IMR-90 (cell line): Measurements from ENCODE around the gene SIGLEC9. TPM values are rescaled to one million over a fixed set of nuclear protein-coding genes. Genes with fewer than 3 reads are reported as not detected.

ENCODE experiments used
- ATAC-seq: fragments of 200-7000 bp; cut with Tn5 transposase; 2 replicates; pipeline ENCODE4 v1.9.1; 2020; ENCODE audit warnings: low read depth, mild to moderate bottlenecking, moderate library complexity
- BruUV-seq: library from RNA; stranded (reverse); fragments of 400-500 nt; replicated peaks from 2 replicates; lab custom pipeline; 2021; lab: Mats Ljungman, UMichigan
- CTCF ChIA-PET: fragments of 300-600 bp; formaldehyde crosslinking; extraction: SDS; loops from one replicate; lab custom pipeline; 2021; ENCODE audit warnings: antibody characterized with exemption; lab: Yijun Ruan, JAX
- POLR2A ChIA-PET: fragments of 300-600 bp; sonication (Branson Sonifier 250); formaldehyde crosslinking; loops from one replicate; lab custom pipeline; 2022; ENCODE audit warnings: antibody characterized with exemption; ENCODE audit not compliant: unreplicated experiment; lab: Charles Lee
- DNase-seq: peaks from one replicate; pipeline ENCODE4 v3.0.0; 2013
- H2AFZ ChIP-seq: replicated peaks from 2 replicates; pipeline ENCODE3; 2013; ENCODE audit warnings: low read length, mild to moderate bottlenecking; ENCODE audit not compliant: poor library complexity
- H2AK5ac ChIP-seq: 2 replicates; pipeline ENCODE4 v1.6.1; 2013; ENCODE audit warnings: low read depth, low read length, inconsistent platforms
- H2AK9ac ChIP-seq: replicated peaks from 2 replicates; pipeline ENCODE3; 2013; ENCODE audit warnings: mild to moderate bottlenecking, low read depth, low read length, moderate library complexity; ENCODE audit not compliant: poor library complexity
- H2BK120ac ChIP-seq: 2 replicates; pipeline ENCODE4 v1.6.1; 2013; ENCODE audit warnings: low read depth, low read length, inconsistent platforms
- H2BK15ac ChIP-seq: 3 replicates; pipeline ENCODE4 v1.6.1; 2013; ENCODE audit warnings: low read depth, low read length, inconsistent platforms
- H2BK20ac ChIP-seq: 2 replicates; pipeline ENCODE4 v1.6.1; 2013; ENCODE audit warnings: low read depth, mild to moderate bottlenecking, inconsistent platforms, low read length, moderate library complexity
- H2BK5ac ChIP-seq: 2 replicates; pipeline ENCODE4 v1.6.1; 2013; ENCODE audit warnings: mild to moderate bottlenecking, low read depth, low read length, inconsistent platforms; ENCODE audit not compliant: poor library complexity, severe bottlenecking
- H3K14ac ChIP-seq: replicated peaks from 2 replicates; pipeline ENCODE4 v1.6.1; 2013; ENCODE audit warnings: low read depth, low read length, inconsistent platforms
- H3K18ac ChIP-seq: 2 replicates; pipeline ENCODE4 v1.6.1; 2013; ENCODE audit warnings: low read depth, low read length, control low read depth
- H3K23ac ChIP-seq: 2 replicates; pipeline ENCODE4 v1.6.1; 2013; ENCODE audit warnings: low read depth, low read length, inconsistent platforms
- H3K27ac ChIP-seq: 2 replicates; pipeline ENCODE4 v1.5.1; 2013; ENCODE audit warnings: mild to moderate bottlenecking, control low read depth, low read length; ENCODE audit not compliant: insufficient read depth
- H3K27me3 ChIP-seq: 2 replicates; pipeline ENCODE4 v1.6.1; 2013; ENCODE audit warnings: low read length; ENCODE audit not compliant: control insufficient read depth, insufficient read depth
- H3K36me3 ChIP-seq: 2 replicates; pipeline ENCODE4 v1.6.1; 2013; ENCODE audit warnings: low read length, mixed read lengths; ENCODE audit not compliant: control insufficient read depth, insufficient read depth
- H3K4ac ChIP-seq: 2 replicates; pipeline ENCODE4 v1.6.1; 2013; ENCODE audit warnings: low read depth, low read length, inconsistent platforms
- H3K4me1 ChIP-seq: 2 replicates; pipeline ENCODE4 v1.6.1; 2013; ENCODE audit warnings: low read length, mixed read lengths; ENCODE audit not compliant: control insufficient read depth, insufficient read depth
- H3K4me2 ChIP-seq: 2 replicates; pipeline ENCODE4 v1.6.1; 2013; ENCODE audit warnings: low read depth, mild to moderate bottlenecking, control low read depth, low read length, moderate library complexity
- H3K4me3 ChIP-seq: 2 replicates; pipeline ENCODE4 v1.5.1; 2013; ENCODE audit warnings: low read depth, mild to moderate bottlenecking, control low read depth, low read length, moderate library complexity; ENCODE audit not compliant: insufficient read depth
- H3K56ac ChIP-seq: 2 replicates; pipeline ENCODE4 v1.6.1; 2013; ENCODE audit warnings: low read length, inconsistent platforms; ENCODE audit not compliant: insufficient read depth; ENCODE audit errors: extremely low read depth
- H3K79me1 ChIP-seq, 2 experiments: 2 replicates each; pipeline ENCODE4 v1.6.1; 2013; ENCODE audit warnings: low read length in 2 of 2, inconsistent platforms in 1 of 2, low read depth in 1 of 2
- H3K9ac ChIP-seq: 2 replicates; pipeline ENCODE4 v1.6.1; 2013; ENCODE audit warnings: low read depth, low read length, control low read depth
- H3K9me1 ChIP-seq: 2 replicates; pipeline ENCODE4 v1.6.1; 2013; ENCODE audit warnings: low read length, inconsistent platforms; ENCODE audit not compliant: insufficient read depth
- H3K9me3 ChIP-seq: 2 replicates; pipeline ENCODE4 v1.6.1; 2013; ENCODE audit warnings: low read length; ENCODE audit not compliant: control insufficient read depth, insufficient read depth
- H4K20me1 ChIP-seq: 2 replicates; pipeline ENCODE4 v1.6.1; 2013; ENCODE audit warnings: low read length, inconsistent platforms; ENCODE audit not compliant: insufficient read depth
- H4K5ac ChIP-seq: 2 replicates; pipeline ENCODE4 v1.6.1; 2013; ENCODE audit warnings: mild to moderate bottlenecking, low read depth, low read length, control low read depth
- H4K8ac ChIP-seq, 2 experiments: 2 replicates each; pipeline ENCODE4 v1.6.1; 2013; ENCODE audit warnings: low read depth in 2 of 2, low read length in 2 of 2, control low read depth in 1 of 2, inconsistent platforms in 1 of 2
- H4K91ac ChIP-seq: 2 replicates; pipeline ENCODE4 v1.6.1; 2013; ENCODE audit warnings: low read depth, low read length, inconsistent platforms; ENCODE audit not compliant: insufficient read depth
- CEBPB ChIP-seq: IDR thresholded peaks from 2 replicates; pipeline ENCODE4 v1.6.1; 2012; ENCODE audit warnings: low read depth, low read length, improper control_type of control experiment
- CHD1 ChIP-seq: IDR thresholded peaks from 2 replicates; pipeline ENCODE4 v1.6.1; 2012; ENCODE audit warnings: low read depth, low read length, improper control_type of control experiment
- FOS ChIP-seq: fragments of 150-350 bp; IDR thresholded peaks from 2 replicates; pipeline ENCODE4 v1.6.1; 2016; ENCODE audit warnings: low read depth, low read length
- MAFK ChIP-seq: IDR thresholded peaks from 2 replicates; pipeline ENCODE4 v1.6.1; 2012; ENCODE audit warnings: low read depth, low read length, improper control_type of control experiment
- MAZ ChIP-seq: IDR thresholded peaks from 2 replicates; pipeline ENCODE4 v1.6.1; 2012; ENCODE audit warnings: low read depth, mild to moderate bottlenecking, low read length, improper control_type of control experiment, moderate library complexity, borderline replicate concordance
- MXI1 ChIP-seq: IDR thresholded peaks from 2 replicates; pipeline ENCODE4 v1.6.1; 2012; ENCODE audit warnings: low read depth, mild to moderate bottlenecking, low read length, moderate library complexity, borderline replicate concordance
- POLR2A ChIP-seq: IDR thresholded peaks from 2 replicates; pipeline ENCODE4 v1.6.1; 2012; ENCODE audit warnings: mild to moderate bottlenecking, low read depth, low read length
- RAD21 ChIP-seq: IDR thresholded peaks from 2 replicates; pipeline ENCODE4 v1.6.1; 2012; ENCODE audit warnings: low read length, improper control_type of control experiment
- RFX5 ChIP-seq: IDR thresholded peaks from 2 replicates; pipeline ENCODE4 v1.8.0; 2012; ENCODE audit warnings: low read depth, mild to moderate bottlenecking, low read length, moderate library complexity
- SMC3 ChIP-seq: fragments of 150-350 bp; IDR thresholded peaks from 2 replicates; pipeline ENCODE4 v1.6.1; 2016; ENCODE audit warnings: low read depth, mild to moderate bottlenecking, antibody characterized with exemption, low read length, moderate library complexity
- WGBS, 2 experiments: methylation state at CpG; one replicate each; pipeline versions ENCODE4 v1.1.5 to v1.1.7; 2013; ENCODE audit warnings: missing lambda C conversion rate in 2 of 2; ENCODE audit not compliant: insufficient read length in 1 of 2; ENCODE audit errors: extremely low coverage in 2 of 2; 5-methylcytosine and 5-hydroxymethylcytosine counted together
- dilution Hi-C: fragments of 300-500 bp; cut with HindIII; formaldehyde crosslinking; loops from one replicate; pipeline ENCODE4 v1.14.3; 2018; ENCODE audit warnings: low sequenced_read_pairs; ENCODE audit not compliant: unreplicated experiment
- in situ Hi-C: fragments of 300-500 bp; cut with MboI; formaldehyde crosslinking; loops from 3 replicates; pipeline ENCODE4 v1.14.3; 2019; ENCODE audit warnings: low sequenced_read_pairs, inconsistent platforms, mixed read lengths
- intact Hi-C: fragments of 100-400 bp; cut with micrococcal nuclease; formaldehyde crosslinking; loops from 2 replicates; pipeline ENCODE4 v1.10.0; 2022
- polyA plus RNA-seq, 3 experiments: library from polyadenylated mRNA; depleted of rRNA; stranded (reverse); fragments of >200 nt; gene quantifications; 2 replicates each; pipeline ENCODE4 v1.2.3, GENCODE V29; 2012; ENCODE audit warnings: low replicate concordance in 1 of 3
- total RNA-seq: library from RNA; depleted of rRNA; stranded (reverse); fragments of >200 nt; gene quantifications from 2 replicates; pipeline ENCODE4 v1.2.3, GENCODE V29; 2012
- TF ChIP-seq, protein P1 (sequence below): conservative IDR thresholded peaks from 2 replicates; pipeline ENCODE4 v1.5.1; 2012; ENCODE audit warnings: mild to moderate bottlenecking, low read depth, low read length, improper control_type of control experiment
- TF ChIP-seq, protein P2 (sequence below): fragments of 150-350 bp; IDR thresholded peaks from 2 replicates; pipeline ENCODE4 v1.6.1; 2017; ENCODE audit warnings: mild to moderate bottlenecking, antibody characterized with exemption, low read length, low read depth
- TF ChIP-seq, protein P3 (sequence below): fragments of 150-350 bp; IDR thresholded peaks from 2 replicates; pipeline ENCODE4 v1.6.1; 2016; ENCODE audit warnings: low read depth, mild to moderate bottlenecking, low read length, moderate library complexity, borderline replicate concordance

Gene SIGLEC9
- total and polyA plus RNA-seq, 2 of the 4 experiments (the other 2 are of a cell fraction): 0.03 TPM; not detected in 1

DNA sequence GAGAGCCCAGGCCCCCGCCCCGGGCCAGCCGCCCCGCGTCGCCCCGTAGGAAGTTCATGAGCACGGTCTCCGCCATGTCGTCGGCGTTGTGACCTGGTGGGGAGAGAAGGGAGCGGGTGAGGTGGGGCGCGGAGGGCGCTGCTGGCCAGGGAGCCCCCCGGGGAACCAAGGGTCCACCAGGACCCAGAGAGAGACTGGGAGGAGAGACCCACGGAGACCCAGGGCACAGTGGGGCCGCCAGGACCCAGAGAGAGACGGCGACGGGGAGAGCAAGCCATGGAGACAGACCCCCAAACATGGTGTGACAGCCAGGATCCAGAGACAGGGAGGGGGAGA lies 25.7 kb upstream of the SIGLEC9 start:
- no peak overlapping the region for H3K56ac ChIP-seq
- H4K20me1 ChIP-seq: peaks cover 25% of the 10 kb centered on the region
- BruUV-seq: no TSS peak
- no peaks in the 10 kb centered on the region; the same call in 1 of the 2 replicates for H3K9me1 ChIP-seq
- H3K27me3 ChIP-seq: no peaks in the 10 kb centered on the region
- H2AK9ac ChIP-seq: no peak overlapping the region
- H3K4me2 ChIP-seq: no peak overlapping the region
- in situ Hi-C loops: no loop called here
- H3K4me3 ChIP-seq: no peak overlapping the region
- intact Hi-C loops: loop anchor here (5.0 kb wide), 1 partner anchor 167 kb away; no protein-coding TSS in a partner anchor
- DNase-seq (no peak), ATAC-seq (no peak)
- H3K4ac ChIP-seq: no peak overlapping the region
- no peak overlapping the region for H4K5ac ChIP-seq
- H3K9me3 ChIP-seq: no peaks in the 10 kb centered on the region
- dilution Hi-C loops: no loop called here
- no peak overlapping the region for H2BK15ac ChIP-seq
- H3K36me3 ChIP-seq: peaks cover 22% of the 10 kb centered on the region
- TF ChIP-seq CEBPB (no peak), FOS (no peak), POLR2A (no peak), MAZ (no peak), MAFK (no peak), RFX5 (no peak), RAD21 (no peak), MXI1 (no peak), SMC3 (no peak), CHD1 (no peak)
- TF ChIP-seq, protein P1, sequence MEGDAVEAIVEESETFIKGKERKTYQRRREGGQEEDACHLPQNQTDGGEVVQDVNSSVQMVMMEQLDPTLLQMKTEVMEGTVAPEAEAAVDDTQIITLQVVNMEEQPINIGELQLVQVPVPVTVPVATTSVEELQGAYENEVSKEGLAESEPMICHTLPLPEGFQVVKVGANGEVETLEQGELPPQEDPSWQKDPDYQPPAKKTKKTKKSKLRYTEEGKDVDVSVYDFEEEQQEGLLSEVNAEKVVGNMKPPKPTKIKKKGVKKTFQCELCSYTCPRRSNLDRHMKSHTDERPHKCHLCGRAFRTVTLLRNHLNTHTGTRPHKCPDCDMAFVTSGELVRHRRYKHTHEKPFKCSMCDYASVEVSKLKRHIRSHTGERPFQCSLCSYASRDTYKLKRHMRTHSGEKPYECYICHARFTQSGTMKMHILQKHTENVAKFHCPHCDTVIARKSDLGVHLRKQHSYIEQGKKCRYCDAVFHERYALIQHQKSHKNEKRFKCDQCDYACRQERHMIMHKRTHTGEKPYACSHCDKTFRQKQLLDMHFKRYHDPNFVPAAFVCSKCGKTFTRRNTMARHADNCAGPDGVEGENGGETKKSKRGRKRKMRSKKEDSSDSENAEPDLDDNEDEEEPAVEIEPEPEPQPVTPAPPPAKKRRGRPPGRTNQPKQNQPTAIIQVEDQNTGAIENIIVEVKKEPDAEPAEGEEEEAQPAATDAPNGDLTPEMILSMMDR: no peak
- TF ChIP-seq, protein P2, sequence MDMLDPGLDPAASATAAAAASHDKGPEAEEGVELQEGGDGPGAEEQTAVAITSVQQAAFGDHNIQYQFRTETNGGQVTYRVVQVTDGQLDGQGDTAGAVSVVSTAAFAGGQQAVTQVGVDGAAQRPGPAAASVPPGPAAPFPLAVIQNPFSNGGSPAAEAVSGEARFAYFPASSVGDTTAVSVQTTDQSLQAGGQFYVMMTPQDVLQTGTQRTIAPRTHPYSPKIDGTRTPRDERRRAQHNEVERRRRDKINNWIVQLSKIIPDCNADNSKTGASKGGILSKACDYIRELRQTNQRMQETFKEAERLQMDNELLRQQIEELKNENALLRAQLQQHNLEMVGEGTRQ: no peak
- TF ChIP-seq, protein P3, sequence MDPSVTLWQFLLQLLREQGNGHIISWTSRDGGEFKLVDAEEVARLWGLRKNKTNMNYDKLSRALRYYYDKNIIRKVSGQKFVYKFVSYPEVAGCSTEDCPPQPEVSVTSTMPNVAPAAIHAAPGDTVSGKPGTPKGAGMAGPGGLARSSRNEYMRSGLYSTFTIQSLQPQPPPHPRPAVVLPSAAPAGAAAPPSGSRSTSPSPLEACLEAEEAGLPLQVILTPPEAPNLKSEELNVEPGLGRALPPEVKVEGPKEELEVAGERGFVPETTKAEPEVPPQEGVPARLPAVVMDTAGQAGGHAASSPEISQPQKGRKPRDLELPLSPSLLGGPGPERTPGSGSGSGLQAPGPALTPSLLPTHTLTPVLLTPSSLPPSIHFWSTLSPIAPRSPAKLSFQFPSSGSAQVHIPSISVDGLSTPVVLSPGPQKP: no peak
- CTCF ChIA-PET: no interaction called here
- H3K23ac ChIP-seq: no peak overlapping the region
- POLR2A ChIA-PET: no interaction called here
- H3K79me1 ChIP-seq: peaks cover 7 to 39% of the 10 kb centered on the region in 2 experiments; a peak in 3 of 4 replicates
- no peak overlapping the region for H3K27ac ChIP-seq
- H2AFZ ChIP-seq: no peak overlapping the region
- no peak overlapping the region for H3K18ac ChIP-seq
- no peak overlapping the region for H3K9ac ChIP-seq
- WGBS, 2 experiments: 76% methylated on average over 5 of the region's 22 CpGs; no CpG with 5 or more reads in 1 of the 2 experiments
- H4K8ac ChIP-seq: no peak overlapping the region
- no peak overlapping the region for H2BK5ac ChIP-seq
- H4K91ac ChIP-seq: no peak overlapping the region
- no peak overlapping the region for H3K14ac ChIP-seq
- no peak overlapping the region for H2AK5ac ChIP-seq
- H2BK120ac ChIP-seq: no peak overlapping the region
- H3K4me1 ChIP-seq: no peaks in the 10 kb centered on the region
- H2BK20ac ChIP-seq: no peak overlapping the region
